NCI-H748 (cell line): ENCODE data around the gene TMEM258.
A peak's percentile ranks its signal among the peaks of the same experiment; 100 is the strongest.

ENCODE experiments used
- DNase-seq: peaks from one replicate; lab custom pipeline; 2025; ENCODE audit not compliant: unreplicated experiment; lab: John Stamatoyannopoulos, UW

TMEM258 gene

DNA sequence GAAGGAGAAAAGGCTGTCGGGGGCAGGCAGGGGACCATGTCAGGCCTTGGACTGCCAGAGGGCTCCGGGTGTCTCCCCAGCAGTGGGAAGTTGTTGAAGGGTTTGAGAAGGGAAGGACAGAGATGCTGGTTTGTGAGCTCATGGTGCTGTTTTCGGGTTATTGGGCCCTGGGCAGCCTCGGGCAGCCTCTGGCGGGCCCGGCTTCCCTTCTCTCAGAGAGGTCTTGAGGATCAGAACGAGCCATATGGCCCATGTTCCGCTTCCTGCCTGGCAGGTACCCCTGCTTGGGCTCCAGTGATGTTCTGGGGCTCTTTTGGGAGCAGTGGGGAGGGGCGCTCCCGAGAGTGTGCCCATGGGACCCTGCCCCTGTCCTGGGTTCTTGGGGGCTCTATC is 30.2 kb downstream of the TMEM258 start:
- DNase-seq, result no peak

DNA sequence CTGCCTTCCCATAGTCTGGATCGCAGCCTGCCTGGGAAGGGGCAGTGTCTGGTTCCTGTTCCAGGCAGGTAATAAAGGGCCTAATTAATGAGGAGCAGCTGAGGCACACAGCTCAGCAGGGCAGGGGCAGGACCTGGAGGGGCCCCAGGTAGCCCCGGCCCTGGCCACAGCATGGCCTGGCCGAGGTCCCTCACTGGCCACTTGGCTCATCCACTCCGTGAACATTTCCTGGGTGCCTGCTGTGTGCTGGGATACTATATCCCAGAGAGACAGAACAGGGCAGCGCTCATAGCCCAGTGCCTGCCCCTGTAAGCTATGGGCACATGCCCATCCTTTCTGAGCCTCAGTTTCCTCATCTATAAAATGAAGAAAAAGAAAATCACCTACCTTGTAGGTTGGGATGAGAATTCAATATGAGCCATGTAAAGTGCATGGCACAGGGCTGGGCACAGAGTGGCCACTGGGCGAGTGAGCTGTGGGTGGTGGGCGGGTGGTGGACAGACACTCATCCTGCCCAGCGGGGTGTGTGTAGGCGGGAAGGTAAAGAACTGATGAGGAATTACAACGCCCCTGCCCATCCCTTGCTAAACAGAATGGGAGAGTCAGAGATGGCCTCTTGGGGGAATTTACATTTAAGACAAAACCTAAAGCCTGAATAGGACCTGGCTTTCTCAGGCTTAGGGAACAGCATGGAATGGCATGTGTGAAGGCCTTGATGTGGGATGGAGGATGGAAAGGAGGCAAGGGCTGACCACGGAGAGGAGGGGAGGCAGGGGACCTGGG is 30.8 kb downstream of the TMEM258 start:
- DNase-seq, result no peak

DNA sequence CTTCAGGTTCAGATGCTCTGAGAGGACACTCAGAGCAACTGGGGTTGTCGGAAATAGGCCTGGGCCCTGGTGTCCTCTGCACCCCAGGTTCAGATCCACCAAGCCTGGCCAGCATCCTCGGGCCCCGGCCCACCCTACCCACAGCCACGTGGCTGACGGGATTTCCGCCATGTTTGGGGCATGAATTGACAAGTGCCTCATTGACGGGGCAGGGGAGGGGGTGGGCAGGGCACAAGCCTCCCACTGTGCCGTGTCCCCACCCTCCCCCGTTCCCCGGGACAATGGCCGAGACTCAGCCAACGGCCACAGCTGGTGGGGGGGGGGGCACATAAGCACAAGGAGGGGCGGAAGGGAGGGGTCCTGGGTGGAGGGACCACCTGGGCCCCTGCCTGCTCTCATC is 31.5 kb downstream of the TMEM258 start:
- DNase-seq, result no peak

DNA sequence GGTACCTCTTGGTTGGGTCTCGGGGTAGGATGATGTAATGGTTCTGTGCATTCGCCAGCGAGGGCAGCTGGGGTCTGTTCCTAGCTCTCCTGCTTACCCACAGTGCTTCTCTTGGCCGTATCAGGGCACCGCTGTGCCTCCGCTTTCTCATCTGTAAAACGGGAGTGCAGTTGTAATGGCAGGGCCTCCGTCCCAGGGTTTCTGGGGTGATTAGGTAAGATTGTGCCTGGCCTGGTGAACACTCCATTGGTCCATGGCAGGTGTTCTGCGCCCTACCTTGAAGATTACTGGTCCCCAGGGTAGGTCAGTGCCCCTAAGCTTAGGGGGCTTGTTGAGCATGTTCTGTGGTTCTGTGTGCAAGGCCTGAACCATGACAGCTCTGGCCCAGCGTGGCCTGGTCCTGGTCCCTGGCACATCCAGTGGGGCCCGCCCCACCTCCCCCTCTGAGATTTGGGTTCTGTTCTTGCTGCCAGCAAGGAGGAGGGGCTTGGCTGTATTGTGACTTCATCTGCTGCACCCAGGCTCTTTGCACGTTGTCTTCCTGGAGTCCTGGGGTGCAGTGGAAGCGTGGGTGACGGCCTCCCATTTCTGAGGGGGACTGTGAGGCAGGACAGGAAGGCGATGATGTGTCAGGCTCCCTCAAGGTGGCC is 35.1 kb downstream of the TMEM258 start:
- no peak for DNase-seq

DNA sequence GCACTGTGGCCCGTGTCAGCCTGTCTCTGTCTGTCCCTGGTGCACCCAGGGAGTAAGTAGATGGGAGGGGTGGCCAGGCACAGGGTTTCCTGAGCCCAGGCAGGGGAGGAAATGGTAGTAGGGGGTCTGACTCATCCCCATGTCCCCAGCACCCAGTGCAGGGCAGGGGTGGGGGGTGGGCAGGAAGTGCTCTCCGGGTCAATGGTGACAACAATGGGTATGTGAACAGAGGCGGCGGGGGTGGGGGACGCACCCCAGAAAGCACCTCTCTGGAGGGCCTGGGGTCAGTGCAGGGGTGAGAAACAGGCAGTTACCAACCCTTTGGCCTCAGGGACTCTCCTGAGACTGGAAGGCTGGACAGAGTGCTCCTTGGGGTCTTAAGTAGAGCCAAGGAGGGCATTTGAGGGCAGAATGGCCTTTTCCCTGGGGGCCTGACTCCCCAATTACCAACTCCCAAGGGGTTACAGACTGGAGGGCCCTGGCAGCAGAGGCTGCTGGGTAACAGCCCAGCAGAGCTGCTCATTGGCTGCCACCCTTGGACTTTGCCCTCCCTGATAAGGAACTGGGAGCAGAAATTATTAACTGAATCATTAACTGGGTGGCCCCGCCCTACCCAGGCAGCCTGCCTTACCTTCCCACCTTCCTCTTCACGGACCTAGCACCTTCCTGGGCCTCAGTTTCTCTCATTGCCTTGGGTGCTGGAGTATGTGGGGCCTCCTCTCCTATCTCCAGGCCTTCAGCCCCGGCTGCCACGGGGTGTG is 35.8 kb downstream of the TMEM258 start:
- no peak for DNase-seq

DNA sequence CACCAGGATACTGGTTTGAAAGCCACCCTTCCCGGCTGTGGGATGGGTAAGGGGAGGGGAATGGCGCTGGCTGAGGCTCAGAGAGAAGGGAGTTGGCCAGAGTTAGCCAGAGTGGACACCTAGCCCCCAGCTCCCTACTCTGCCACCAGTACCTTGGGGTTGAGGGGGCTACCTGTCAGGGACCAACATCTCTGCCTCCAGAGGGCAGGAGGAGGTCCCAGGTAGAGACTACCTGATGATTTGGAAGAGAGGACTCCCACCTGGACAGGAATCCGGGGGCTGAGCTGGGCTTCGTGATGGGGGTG is 36.3 kb downstream of the TMEM258 start:
- DNase-seq, result no peak

DNA sequence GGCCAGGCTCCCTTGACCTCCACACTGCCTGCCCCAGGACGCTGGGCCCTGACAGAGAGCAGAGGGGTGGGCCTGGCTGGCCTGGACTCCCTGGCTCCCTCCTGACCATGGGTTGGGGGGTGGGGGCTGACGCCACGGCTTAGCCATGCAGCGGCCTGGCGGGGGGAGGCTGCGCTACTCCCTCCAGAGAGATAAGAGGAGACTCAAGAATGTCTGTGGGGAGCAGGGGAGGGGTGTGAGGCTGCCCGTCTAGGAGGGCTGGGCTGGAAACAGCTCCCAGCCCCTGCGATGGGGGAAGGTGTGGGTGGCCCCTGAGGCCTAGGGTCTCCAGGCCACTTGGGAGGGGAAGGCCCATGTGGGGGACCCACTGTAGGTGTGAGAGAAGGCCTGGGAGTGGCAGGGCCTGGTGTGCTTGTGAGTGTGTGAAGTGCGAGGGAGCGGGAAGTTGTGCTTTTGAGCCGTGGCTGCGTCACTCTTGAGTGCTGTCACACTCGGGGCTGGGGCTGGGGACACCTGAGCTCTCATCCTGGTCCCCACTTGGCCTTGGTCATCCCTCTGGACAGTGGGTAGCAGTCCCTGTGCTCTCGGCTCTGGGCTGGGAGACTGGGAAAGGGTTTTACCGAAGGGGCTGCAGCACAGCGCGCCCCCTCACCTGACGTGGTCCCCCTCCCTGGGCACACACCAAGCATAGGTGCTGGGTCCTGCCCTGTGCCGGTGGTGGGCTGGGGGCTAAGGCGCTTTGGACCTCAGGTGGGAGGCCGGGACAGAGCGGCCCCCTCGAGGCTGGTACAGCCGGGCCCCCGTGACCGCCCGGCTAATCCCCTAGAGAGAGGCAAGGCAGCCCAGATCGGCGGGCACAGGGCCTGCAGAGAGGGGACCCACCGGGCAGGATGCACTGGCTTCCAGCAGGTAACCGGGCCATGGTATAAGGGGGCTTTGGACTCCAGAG is 37.6 kb downstream of the TMEM258 start:
- DNase-seq, result no peak

DNA sequence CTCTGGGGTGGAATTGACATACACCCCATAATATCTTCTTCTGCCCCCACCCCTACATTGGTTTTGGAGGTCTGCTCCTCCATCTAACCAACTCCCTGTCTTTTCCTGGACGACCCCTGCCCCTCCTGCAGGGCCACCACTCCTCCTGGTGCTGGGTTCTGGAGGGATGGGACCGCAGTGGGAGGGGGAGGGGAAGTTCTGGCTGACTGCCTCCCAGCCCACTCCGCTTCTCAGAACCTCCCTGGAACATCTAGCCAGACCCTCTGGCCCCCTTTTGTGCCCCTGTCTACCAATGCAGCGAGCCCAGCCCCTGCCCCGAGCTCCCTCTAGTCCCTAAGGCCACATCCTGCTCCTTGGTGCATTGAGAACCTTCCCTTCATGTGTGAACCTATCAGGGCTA is 38.7 kb downstream of the TMEM258 start:
- DNase-seq, result no peak

DNA sequence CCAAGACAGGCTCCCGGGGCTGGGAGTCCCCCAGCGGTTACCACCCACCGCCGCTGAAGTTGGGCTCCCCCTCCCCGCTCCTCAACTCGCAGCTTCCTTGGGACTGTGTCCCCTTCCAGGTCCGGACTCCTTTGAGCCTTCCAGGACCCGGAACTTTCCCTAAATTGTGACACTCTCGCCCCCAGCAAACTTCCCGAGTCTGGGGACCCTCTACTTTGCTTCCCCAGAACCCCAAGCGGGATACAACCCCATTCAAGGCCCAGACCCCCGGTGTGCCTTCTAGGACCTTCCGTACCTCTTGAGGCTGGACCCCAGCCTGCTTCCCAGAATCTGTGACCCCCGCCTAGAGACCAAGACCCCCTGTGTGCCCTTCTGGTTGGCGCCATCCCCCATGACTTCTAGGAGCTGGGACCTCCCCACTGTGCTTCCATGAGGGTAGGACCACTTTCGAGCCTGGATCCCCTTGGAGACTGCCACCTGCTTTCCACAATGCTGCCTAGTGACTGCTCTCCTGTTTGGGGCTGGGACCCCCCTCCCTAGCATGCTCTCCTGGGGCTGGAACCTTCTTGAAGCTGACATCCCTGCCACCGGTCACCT is 39.4 kb downstream of the TMEM258 start:
- DNase-seq, result no peak

DNA sequence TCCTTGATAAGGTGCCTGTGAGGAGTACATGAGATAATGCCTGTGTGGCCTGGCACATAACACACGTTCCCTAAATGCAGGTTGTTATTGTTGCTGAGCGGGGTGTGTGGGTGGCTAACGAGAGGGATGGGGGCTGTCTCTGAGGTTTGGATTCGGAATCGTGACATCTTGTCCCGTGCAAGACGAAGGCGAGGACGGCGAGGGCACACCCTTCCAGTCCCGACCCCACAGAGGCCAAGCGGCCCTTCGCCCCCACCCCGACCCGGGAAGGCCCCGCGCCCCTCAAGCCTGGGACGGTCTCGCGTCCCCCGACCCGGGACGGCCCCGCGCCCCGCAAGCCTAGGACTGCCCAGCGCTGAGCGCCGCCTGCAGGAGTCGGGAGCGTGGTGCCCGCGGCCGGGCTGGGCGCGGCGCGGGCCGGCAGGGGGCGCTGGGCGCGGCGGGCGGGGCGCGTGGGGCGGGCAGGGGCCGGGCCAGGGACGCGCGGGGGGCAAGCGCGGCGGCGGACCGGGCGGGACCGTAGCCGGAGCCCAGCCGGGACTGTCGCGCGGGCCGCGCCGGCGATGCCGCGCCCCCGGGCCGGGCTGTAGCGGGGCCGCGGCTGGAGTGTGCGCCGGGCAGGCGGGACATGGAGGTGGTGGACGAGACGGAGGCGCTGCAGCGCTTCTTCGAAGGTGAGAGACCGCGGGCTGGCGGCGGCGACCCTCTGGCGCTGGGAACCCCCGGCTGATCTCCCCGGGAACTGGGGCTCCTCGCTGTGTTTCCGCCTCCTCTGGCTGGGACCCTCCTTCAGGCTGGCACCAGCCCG is 40.1 kb downstream of the TMEM258 start, which contains the start of gene MYRF:
TSS of gene MYRF (plus strand) at position 520 of the 808 bp plus-strand sequence. CDS start at position 629, 109 bp downstream.
- peak; percentile 54 for DNase-seq

DNA sequence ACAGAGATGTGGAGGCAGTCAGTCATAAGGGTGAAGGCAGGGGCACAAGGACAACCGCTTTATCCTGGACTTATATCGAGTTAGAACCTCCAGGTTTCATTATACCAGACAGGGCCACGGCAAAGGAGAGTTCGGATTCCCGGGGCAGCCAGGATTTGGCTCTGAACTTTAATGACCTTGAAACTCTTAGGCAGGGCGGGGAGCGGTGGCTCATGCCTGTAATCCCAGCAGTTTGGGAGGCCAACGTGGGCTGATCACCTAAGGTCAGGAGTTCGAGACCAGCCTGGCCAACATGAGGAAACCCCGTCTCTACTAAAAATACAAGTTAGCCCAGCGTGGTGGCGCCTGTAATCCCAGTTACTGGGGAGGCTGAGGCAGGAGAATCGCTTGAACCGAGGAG is 41.0 kb downstream of the TMEM258 start:
- DNase-seq, result no peak

DNA sequence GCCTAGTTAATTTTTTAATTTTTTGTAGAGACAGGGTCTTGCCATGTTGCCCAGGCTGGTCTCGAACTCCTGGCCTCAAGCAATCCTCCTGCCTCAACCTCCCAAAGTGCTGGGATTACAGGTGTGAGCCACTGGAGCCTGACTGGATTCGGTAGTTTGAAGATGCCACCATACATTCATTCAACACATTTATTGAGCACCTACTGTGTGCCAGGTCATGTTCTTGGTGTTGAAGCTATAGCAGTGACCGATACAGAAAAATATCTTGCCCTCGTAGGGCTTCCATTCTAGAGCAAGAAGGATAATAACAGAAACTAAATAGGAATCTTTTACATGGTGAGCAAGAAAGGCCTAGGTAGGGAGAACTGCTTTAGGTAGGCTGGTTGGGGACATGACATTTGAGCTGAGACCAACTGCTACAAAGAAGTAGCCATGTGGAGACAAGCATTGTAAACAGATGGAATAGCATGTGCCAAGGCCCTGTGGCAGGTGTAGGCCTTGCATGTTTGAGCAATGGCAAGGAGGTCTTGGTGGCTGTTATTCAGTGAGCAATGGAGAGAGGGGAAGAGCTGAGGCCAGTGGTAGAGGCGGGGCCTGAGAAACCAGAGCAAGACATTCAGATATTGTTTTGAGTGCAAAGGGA is 41.6 kb downstream of the TMEM258 start:
- DNase-seq, result no peak

DNA sequence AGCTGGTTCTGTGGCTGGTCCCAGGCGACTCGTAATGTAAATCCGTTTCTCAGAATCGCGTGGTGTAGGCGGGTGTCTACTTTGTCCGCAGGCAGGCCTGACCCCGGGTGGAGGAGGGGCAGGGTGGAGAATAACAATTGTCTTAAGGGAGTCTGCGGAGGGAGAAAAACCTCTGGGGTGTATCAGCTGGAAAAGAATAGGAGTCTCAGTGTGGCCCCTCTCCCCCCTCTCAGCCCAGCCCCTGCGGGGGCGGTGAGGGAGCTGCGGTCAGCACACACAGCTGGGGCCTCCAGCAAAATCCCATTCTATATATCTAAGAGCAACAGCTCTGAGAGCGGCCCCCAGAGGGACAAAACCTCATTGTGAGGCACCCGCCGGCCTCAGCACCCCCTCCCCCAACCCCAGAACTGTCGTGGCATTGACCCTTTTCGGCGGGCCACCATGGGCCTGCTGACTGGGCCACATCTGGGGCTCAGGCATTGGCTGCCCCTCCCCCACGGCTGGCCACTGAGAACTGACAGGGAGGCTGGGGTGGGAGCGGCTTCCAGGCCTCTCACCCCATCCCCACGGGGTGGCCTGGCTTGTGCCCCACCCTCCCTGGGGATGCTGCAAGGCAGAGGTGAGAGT is 42.7 kb downstream of the TMEM258 start:
- no peak for DNase-seq

DNA sequence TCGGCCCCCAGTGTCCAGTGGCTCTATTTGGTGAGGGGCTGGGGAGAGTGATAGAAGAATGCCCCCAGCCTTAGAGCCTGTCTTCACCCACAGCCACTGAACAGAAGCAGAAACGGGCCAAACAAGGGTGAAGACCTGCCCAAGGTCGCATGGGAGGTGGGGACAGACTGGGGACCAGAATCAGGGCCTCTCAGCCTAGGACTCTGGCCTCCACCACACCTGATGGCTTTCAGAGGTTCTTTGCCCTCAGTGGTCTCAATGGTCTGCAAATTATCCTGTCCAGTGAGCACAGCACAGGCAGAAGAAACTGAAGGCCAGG is 44.5 kb downstream of the TMEM258 start:
- DNase-seq, result no peak

DNA sequence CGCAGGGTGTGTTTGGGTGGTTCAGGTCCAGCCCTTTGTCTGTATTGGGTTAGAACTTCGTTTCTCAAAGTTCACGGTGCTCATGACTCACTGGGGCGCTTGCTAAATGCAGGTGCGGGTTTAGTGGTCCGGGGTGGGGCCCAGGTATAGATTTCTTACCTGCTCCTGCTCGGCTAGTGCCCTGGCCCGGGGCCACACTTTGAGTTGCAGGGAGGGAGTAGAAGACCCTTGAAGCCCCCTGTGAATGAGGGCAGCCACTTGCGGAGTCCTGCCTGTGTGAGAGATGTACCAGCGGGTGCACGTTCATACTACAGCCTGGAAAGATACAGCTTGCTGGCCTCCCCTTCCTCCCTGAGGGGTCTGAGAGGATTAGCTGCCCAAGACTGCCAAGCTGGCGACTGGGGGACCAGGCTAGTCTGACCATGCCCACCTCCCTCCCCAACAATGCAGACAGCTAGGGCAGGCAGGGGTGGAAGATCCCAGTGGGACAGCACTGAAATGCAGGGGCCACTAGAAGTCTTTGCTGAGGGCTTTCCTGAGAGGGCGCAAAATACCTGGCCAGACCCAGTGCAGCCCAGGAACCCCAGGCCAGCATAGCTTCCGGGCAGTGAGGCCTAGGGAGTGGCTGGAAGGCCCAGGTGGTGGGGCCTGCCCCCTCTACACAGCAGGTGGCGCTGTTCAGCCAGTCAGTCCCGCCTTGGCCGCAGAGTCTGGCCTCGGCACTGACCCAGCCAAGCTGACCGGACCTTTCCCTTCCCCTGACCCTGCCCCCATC is 45.0 kb downstream of the TMEM258 start:
- peak; percentile 26 for DNase-seq

DNA sequence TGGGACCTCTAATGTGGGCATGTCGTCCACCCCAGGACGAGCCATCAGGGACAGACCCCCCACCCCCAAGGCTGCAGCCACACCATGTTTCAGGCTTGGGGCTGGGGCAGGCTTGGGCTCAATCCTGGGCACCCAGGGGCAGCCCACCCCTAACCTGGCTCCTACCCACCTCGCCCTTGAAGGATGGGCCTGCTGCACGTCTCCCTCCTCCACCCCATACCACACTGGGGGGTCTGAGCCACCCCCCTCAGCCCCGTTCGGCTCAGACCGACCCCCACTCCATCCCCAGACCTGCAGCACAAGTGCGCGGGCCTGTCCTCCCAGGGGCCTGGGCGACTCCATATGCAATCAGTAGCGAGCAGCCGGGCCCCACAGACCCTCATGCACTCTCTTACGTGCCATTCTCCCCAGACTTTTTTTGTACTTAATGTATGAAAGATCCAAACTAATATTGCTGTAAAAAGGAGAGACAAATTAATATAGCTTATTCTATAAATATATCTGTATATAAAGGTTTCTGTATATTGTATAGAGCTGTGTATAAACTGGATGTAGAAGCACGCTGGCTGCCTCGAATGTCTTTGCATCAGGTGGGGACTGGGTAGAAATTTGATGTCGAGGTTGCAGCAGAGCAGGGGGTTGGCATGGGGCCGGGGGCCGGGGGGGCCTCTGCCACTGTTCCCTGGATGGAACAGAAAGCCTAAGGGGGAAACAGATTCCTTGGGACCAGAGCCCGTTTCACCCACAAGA is 45.8 kb downstream of the TMEM258 start:
- no peak for DNase-seq

DNA sequence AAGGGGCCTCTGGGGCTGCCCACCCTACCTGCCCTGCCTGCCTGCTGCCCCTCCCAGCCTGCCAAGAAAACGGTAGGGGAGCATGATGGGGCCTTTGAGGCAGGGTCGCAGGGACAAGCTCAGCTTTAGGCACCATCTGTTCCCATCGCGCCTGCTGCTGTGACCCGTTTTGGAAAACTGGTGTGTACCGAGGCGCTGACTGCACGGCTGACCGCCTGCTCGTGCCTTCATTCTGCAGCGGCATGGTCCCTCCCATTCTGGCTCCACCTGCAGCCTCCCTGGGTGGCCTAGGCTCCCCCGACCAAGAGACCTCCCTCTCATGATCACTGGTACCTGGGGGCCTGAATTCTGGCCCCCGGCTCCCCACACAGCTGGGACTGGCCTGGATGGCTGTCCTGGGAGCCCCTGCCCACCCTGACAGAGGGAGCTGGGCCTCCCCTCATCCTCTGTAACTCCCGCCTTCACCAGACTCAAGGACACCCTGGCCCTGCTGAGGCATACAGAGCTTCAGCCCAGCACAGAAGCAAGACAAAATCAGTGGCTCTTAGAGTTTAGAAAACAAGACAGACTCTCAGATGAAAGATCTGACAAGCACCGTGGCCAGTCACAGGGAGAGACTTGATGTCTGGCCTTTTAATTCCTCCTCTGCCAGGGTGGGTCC is 46.5 kb downstream of the TMEM258 start:
- peak; percentile 14 for DNase-seq
